HG03432 (cell line): Measurements from ENCODE around the gene RAB11FIP4.
"Not testable (repeated sequence)": the region's sequence is repeated elsewhere in the genome, so short reads cannot be mapped to it uniquely, and the experiment has no call there.

Experiments used
- ATAC-seq: cut with Tn5 transposase; IDR thresholded peaks from one replicate; pipeline ENCODE4 v1.9.1; 2021; ENCODE audit warnings: mild to moderate bottlenecking, moderate library complexity; ENCODE audit not compliant: unreplicated experiment

RAB11FIP4 gene

DNA sequence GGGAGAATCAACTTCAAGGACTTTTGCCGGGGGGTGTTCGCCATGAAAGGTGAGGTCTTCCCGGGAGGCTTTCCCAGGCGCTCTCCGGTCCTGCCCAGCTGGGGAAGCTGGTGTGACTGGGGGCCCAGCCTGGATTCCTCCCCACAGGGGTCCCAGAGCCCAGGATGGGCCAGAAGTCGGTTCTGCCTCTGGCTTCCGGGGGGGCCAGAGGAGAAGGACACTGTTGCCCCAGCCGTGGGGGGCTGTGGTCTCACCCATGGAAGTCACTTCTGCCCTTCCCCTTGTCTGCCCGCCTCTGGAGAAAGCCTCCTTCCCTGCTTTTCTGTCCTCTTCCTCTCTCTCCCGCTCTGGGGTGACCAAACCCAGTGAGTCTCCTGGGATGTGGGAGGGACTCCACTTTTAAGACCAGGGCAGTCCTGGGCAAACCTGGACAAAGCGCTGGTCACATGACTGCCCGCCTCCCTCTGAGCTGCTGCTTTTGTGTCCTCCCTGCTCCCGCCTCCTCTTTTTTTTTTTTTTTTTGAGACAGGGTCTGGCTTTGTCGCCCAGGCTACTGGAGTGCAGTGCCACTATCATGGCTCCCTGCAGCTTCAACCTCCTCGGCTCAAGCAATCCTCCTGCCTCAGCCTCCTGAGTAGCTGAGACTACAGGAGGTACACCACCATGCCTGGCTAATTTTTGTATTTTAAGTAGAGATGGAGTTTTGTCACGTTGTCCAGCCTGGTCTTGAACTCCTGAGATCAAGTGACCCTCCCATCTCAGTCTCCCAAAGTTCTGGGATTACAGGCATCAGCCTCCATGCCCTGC lies 40.6 kb downstream of the RAB11FIP4 start:
- ATAC-seq = no peak

DNA sequence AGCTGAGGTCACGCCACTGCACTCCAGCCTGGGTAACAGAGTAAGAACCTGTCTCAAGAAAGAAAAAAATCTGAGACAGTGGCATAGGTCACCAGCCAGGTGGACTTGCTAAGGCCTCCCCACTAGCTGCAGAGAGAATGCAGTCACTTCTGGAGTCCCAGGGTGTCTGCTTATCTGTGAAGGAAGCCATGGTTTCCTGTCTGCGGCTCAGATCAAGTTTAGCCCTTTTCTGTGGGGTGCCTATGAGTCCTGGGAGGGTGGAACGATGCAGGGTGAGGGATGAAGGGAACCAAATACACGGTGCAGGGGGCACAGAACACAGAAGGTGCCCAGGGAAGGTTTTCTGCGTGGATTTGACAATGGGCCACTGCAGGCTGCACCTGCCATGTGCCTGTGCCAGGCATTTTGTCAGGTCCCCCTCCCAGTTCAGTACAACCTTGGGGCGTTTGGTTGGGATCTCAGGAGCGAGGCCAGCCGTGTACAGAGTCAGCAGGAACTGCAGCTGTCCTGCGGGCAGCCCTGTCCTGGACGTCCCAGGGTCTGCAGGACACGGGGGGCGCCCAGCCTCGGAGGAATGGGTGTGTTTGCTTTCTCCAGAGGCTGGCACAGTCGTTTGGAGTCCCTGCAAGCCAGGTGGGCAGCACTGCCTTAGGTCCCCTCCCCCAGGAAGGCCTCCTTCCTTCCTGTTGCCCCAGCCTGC lies 41.8 kb downstream of the RAB11FIP4 start:
- no peak for ATAC-seq

- no peak for ATAC-seq
Observed at GRCh38 chr17:31433811-31434726, 42.6 kb downstream of the RAB11FIP4 start.

GRCh38 chr17:31434727-31435050 lies 43.2 kb downstream of the RAB11FIP4 start:
- ATAC-seq = no peak

GRCh38 chr17:31435581-31435980 lies 44.1 kb downstream of the RAB11FIP4 start:
- no peak for ATAC-seq

GRCh38 chr17:31437720-31438400 lies 46.4 kb downstream of the RAB11FIP4 start:
- no peak for ATAC-seq

DNA sequence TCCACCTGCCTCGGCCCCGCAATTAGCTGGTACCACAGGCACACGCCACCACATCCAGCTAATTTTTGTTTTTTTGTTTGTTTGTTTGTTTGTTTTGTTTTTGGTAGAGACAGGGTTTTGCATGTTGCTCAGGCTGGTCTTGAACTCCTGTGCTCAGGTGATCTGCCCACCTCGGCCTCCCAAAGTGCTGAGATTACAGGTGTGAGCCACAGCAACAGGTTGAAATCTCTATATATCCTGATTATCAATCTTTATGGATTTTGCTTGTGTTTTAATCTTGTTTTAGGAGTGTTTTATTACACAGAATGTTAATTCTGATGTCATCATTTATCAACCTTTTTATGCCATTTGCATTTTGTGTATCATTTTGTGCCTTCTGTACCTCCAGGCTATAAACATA lies 48.2 kb downstream of the RAB11FIP4 start:
- ATAC-seq = no peak

DNA sequence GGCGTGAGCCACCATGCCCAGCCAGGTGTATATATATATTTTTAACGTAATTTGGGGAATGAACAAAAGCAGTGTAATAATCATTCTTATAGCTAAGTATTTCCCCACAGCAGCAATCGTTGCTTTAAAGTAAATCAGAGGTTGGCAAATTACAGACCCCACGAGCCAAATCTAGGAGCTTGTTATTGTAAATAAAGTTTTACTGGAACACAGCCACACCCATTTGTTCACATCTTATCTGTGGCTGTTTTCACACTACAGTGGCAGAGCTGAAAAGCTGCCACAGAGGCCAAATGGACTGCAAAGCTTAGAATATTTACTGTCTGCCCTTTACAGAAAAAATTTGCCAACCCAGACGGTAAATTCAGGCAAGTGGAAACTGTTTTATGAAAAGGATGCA lies 50.8 kb downstream of the RAB11FIP4 start:
- ATAC-seq = no peak

DNA sequence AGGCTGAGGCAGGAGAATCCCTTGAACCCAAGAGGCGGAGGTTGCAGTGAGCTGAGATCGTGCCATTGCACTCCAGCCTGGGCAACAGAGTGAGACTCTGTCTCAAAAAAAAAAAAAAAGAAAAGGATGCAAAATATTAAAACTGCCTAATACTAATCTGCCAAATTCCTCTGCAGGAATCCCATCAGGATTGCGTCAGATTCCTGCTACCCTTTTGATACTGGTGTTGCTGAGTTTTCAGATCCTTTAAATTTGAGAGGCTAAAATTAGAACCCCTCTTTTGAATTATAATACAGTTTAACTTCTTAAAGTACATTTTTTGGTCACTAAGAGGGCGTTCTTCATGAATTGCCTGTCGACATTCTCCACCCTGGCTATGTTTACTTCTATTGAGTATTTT lies 51.4 kb downstream of the RAB11FIP4 start:
- ATAC-seq = not testable (repeated sequence)

DNA sequence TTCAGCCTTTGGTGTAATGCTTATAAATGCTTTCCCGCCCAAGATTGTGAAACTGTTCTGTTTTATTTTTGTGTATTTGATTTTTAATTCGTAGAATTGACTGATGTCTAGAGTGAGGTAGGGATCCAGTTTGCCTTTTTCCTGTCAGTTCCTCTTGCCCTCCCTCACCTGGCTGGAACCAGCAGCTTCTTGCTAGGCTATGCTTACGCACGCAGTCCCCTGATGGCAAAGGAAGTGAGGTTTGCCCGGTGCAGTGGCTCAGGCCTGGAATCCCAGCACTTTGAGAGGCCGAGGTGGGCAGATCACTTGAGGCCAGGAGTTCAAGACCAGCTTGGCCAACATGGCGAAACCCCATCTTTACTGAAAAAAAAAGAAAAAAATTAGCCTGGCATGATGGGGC lies 51.9 kb downstream of the RAB11FIP4 start:
- no peak for ATAC-seq

DNA sequence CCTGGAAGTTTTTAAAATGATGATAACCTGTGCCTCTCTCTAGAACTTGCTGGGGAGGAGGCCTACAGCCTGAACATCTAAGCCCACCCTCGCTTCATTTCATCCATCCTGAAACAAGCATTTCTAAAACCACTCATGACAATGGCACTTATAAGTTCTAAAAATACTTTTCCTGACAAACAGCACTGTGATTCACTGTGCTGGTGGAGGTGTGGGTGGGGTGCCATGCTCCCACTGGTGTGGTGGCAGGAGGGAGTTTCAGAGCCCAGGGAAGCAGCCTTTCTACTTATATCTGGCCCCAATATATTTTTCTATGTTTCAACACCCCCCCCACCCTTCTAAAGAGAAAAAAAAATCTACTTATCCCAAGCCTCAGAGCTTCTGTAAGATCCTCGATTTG lies 52.6 kb downstream of the RAB11FIP4 start:
- no peak for ATAC-seq

- ATAC-seq = no peak
Observed at GRCh38 chr17:31446195-31446967, 54.9 kb downstream of the RAB11FIP4 start.

DNA sequence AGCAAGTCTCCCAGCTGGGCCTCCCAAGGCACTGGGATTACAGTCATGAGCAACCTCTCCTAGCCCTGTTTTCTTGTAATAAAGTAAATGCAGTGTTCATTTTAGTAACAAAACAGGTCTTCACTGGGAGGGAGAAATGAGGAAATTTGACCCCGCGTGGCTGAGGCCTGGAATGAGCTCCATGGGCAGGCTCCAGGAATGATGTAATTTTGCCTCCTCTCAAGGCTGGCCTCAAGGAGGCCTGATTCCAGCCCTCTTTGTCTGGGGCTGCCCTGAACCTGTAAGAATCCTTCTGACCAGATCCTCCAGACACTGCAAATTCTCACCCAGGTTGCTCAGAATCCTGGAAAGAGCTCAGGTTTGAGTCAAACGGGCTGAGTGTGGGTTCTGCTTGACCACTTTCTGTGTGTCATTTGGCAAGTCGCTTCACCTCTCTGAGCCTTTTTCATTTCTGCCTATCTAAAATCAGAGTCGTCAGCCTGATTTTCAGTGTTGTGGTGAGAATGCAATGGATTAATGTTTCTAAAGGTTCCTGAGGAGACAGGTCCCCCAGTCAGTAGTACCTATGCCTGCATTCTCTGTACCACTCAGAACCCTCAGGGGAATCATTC lies 57.1 kb downstream of the RAB11FIP4 start:
- ATAC-seq = no peak

GRCh38 chr17:31449111-31449510 lies 57.6 kb downstream of the RAB11FIP4 start:
- no peak for ATAC-seq

DNA sequence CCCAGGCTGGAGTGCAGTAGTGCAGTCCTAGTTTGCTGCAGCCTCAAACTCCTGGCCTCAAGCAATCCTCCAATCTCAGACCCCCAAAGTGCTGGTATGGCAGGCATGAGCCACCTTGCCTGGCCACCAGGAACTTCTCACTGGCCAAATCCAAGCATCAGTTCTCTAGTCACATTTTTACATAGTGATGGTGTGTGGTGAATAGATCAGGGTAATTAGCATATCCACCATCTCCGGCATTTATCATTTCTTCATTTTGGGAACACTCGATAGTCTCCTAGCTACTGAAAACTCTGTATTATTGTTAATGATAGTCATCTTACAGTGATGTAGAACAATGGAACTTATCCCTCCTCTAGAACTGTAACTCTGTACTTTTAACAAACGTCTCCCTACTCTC lies 58.3 kb downstream of the RAB11FIP4 start:
- ATAC-seq = no peak

GRCh38 chr17:31452101-31452500 lies 60.6 kb downstream of the RAB11FIP4 start:
- no peak for ATAC-seq

DNA sequence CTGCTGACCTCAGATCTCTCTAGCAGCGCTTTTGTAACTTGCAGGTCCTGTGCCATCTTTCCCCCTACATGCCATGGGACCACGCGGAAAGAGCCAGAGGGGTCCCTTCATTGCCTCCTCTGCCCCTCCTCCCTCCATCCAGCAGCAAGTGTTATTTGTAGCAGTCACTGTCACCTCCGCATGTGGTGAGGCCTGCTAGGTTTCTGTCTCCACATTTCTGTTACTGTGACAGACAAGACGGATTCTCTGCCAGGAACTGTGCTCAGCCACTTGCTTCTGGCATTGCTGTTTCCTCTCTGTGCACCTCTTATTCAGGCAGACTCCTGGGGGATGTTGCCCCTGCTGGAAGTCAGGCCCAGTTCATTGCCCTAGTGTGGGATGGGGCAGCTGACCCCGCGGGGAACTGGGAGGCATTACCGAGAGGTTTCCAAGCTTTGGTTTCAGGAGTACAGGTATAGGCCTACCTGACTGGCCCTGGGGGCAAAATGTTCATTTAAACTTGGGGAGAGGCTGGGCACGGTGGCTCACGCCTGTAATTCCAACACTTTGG lies 61.2 kb downstream of the RAB11FIP4 start:
- ATAC-seq = no peak

- no peak for ATAC-seq
Observed at GRCh38 chr17:31453896-31454295, 62.4 kb downstream of the RAB11FIP4 start.

DNA sequence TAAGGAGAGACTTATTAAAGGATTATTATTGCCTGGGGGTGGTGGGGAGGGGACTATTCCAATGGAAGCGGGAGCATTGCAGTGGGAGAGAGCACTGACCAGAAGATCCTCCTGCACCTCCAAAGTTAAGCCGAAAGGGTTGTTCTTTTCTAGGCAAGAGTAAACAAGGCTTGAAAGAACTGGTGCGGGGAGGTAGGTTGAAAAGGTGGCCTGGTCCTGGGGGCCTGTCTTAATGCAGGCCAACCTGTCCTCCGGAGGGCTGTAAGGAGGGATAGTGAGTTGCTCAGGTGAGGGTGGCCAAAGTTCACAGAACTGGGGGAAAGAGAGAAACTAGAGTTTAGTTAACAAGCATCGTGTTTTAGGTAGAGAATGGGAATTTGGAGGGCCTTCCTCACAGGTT lies 65.3 kb downstream of the RAB11FIP4 start:
- ATAC-seq = no peak
